ENCODE results near the gene TNFRSF14. TPM values are rescaled to one million over a fixed set of nuclear protein-coding genes. Genes with fewer than 3 reads are reported as not detected.

TNFRSF14 gene
- total RNA-seq, 1 experiment from 2014 or later: 24.4 TPM

GRCh38 chr1:2523191-2523890, 32.8 kb upstream of the TNFRSF14 start:
- CTCF ChIA-PET: no interaction called here
- Mint-ChIP-seq H3K27ac (ENCODE audit: unreplicated experiment) (no peak overlapping the region), H3K4me3 (ENCODE audit: low read depth, unreplicated experiment) (no peak overlapping the region), H3K36me3 (ENCODE audit: insufficient read depth, unreplicated experiment) (peaks cover 44% of the 10 kb centered on the region), H3K4me1 (ENCODE audit: low read depth, unreplicated experiment) (no peaks in the 10 kb centered on the region), H3K9me3 (ENCODE audit: low read depth, unreplicated experiment) (no peaks in the 10 kb centered on the region), H3K27me3 (ENCODE audit: unreplicated experiment) (no peaks in the 10 kb centered on the region)
- no peak for TF ChIP-seq CTCF (IDR thresholded peaks at IDR 0.05; ENCODE audit: unreplicated experiment)
- no peak for DNase-seq
- BruUV-seq (replicated peaks): no TSS peak
- intact Hi-C loops (cut with micrococcal nuclease; ENCODE audit: unreplicated experiment): no loop called here

GRCh38 chr1:2523891-2524609, 32.1 kb upstream of the TNFRSF14 start:
- H3K27ac Mint-ChIP-seq (ENCODE audit: unreplicated experiment): no peak overlapping the region
- CTCF ChIA-PET: interaction anchor here (1.1 kb wide), 1 partner anchor 108 kb away, joined by 3 read pairs; no protein-coding TSS in a partner anchor
- no peaks in the 10 kb centered on the region for H3K27me3 Mint-ChIP-seq (ENCODE audit: unreplicated experiment)
- peaks cover 37% of the 10 kb centered on the region for H3K36me3 Mint-ChIP-seq (ENCODE audit: insufficient read depth, unreplicated experiment)
- BruUV-seq (replicated peaks): no TSS peak
- DNase-seq: no peak
- intact Hi-C loops (cut with micrococcal nuclease; ENCODE audit: unreplicated experiment): no loop called here
- TF ChIP-seq CTCF (IDR thresholded peaks at IDR 0.05; ENCODE audit: unreplicated experiment): no peak
- H3K4me1 Mint-ChIP-seq (ENCODE audit: low read depth, unreplicated experiment): no peaks in the 10 kb centered on the region
- peak overlapping the region; percentile 75 for H3K4me3 Mint-ChIP-seq (ENCODE audit: low read depth, unreplicated experiment)
- H3K9me3 Mint-ChIP-seq (ENCODE audit: low read depth, unreplicated experiment): no peaks in the 10 kb centered on the region

- Mint-ChIP-seq H3K27me3 (ENCODE audit: unreplicated experiment) (peaks cover 1% of the 10 kb centered on the region), H3K27ac (ENCODE audit: unreplicated experiment) (no peak overlapping the region), H3K9me3 (ENCODE audit: low read depth, unreplicated experiment) (no peaks in the 10 kb centered on the region), H3K36me3 (ENCODE audit: insufficient read depth, unreplicated experiment) (peaks cover 32% of the 10 kb centered on the region), H3K4me1 (ENCODE audit: low read depth, unreplicated experiment) (no peaks in the 10 kb centered on the region), H3K4me3 (ENCODE audit: low read depth, unreplicated experiment) (peak overlapping the region; percentile 75)
- no peak for TF ChIP-seq CTCF (IDR thresholded peaks at IDR 0.05; ENCODE audit: unreplicated experiment)
- TSS peak; percentile 34 for BruUV-seq (replicated peaks)
- CTCF ChIA-PET: interaction anchor here (0.6 to 1.4 kb wide), 5 partner anchors 10 to 430 kb away, joined by 5 to 10 read pairs (median 8); partner anchors contain the start of gene FAAP20
- DNase-seq: no peak
- intact Hi-C loops (cut with micrococcal nuclease; ENCODE audit: unreplicated experiment): no loop called here
These were observed 30.6 kb upstream of the TNFRSF14 start for GRCh38 chr1:2525572-2525919.

- no TSS peak for BruUV-seq (replicated peaks)
- Mint-ChIP-seq H3K36me3 (ENCODE audit: insufficient read depth, unreplicated experiment) (peaks cover 26% of the 10 kb centered on the region), H3K27ac (ENCODE audit: unreplicated experiment) (no peak within 1 kb of the TSS), H3K4me1 (ENCODE audit: low read depth, unreplicated experiment) (no peaks in the 10 kb centered on the region), H3K27me3 (ENCODE audit: unreplicated experiment) (peaks cover 8% of the 10 kb centered on the region), H3K4me3 (ENCODE audit: low read depth, unreplicated experiment) (peak within 1 kb of the TSS; percentile 75), H3K9me3 (ENCODE audit: low read depth, unreplicated experiment) (no peaks in the 10 kb centered on the region)
- peak; percentile 87 for DNase-seq
- intact Hi-C loops (cut with micrococcal nuclease; ENCODE audit: unreplicated experiment): no loop called here
- CTCF ChIA-PET: interaction anchor here (0.6 to 1.4 kb wide), 10 partner anchors 9 to 498 kb away, joined by 3 to 10 read pairs (median 5); partner anchors contain the start of genes FAAP20, MORN1 and RER1
- no peak for TF ChIP-seq CTCF (IDR thresholded peaks at IDR 0.05; ENCODE audit: unreplicated experiment)
These were observed 30.0 kb upstream of the TNFRSF14 start, which contains the start of gene PANK4 for GRCh38 chr1:2525920-2526823. Gene PANK4, minus strand, starts transcription at chr1:2526596. Its CDS starts 9 bp downstream, at chr1:2526587.

Measured in Calu3 (cell line).